SU-DHL-6 (cell line): ENCODE data around the gene CTSZ.

Experiments
- CTCF ChIP-seq: fragments of 200-600 bp; sonication (generic); IDR thresholded peaks from one replicate; pipeline ENCODE4 v1.5.1; 2017; ENCODE audit warnings: antibody characterized with exemption, mild to moderate bottlenecking, low read length, moderate library complexity; ENCODE audit not compliant: insufficient read depth, poor library complexity, severe bottlenecking
- EZH2phosphoT487 ChIP-seq: fragments of 200-600 bp; sonication (generic), shearing (Covaris generic); conservative IDR thresholded peaks from 2 replicates; pipeline ENCODE4 v1.6.1; 2018; ENCODE audit warnings: mild to moderate bottlenecking, antibody characterized with exemption, low read length, moderate library complexity, mixed read lengths

GRCh38 chr20:59008715-59009336 lies 1.8 kb upstream of the CTSZ start:
- no peak for TF ChIP-seq CTCF
- TF ChIP-seq EZH2phosphoT487, result no peak
